Lung (tissue), 12 donors: ENCODE measurements around the gene MME. TPM values are rescaled to one million over a fixed set of nuclear protein-coding genes. Genes with fewer than 3 reads are reported as not detected.

Source experiments
- ATAC-seq: fragments of 200-7000 bp; cut with Tn5 transposase; one replicate; pipeline ENCODE4 v1.9.1; 2020; ENCODE audit warnings: moderate number of reproducible peaks; ENCODE audit not compliant: insufficient read depth, low FRiP score
- DNase-seq, 3 donors: peaks; one replicate each; pipeline ENCODE4 v3.0.0-alpha.2; 2013 to 2017
- H3K27ac ChIP-seq, 2 donors: one replicate each; pipeline ENCODE4 v1.5.1; 2013; ENCODE audit warnings: mild to moderate bottlenecking in 2 of 2, moderate library complexity in 2 of 2, control low read depth in 1 of 2, inconsistent platforms in 1 of 2, low read depth in 1 of 2, low read length in 1 of 2
- H3K27me3 ChIP-seq, 3 donors: one replicate each; pipeline ENCODE4 v1.5.1; 2013; ENCODE audit warnings: low read length in 2 of 3; ENCODE audit not compliant: control insufficient read depth in 3 of 3, insufficient read depth in 3 of 3
- H3K36me3 ChIP-seq, 4 donors: one replicate each; pipeline ENCODE4 v1.5.1; 2013; ENCODE audit warnings: low read length in 4 of 4, mild to moderate bottlenecking in 1 of 4, moderate library complexity in 1 of 4; ENCODE audit not compliant: control insufficient read depth in 4 of 4, insufficient read depth in 4 of 4
- H3K4me1 ChIP-seq, 5 donors: one replicate each; pipeline ENCODE4 v1.5.1; 2013; ENCODE audit warnings: low read length in 5 of 5, mild to moderate bottlenecking in 2 of 5, moderate library complexity in 1 of 5; ENCODE audit not compliant: control insufficient read depth in 5 of 5, insufficient read depth in 5 of 5
- H3K4me3 ChIP-seq: one replicate; pipeline ENCODE4 v1.5.1; 2013; ENCODE audit warnings: mild to moderate bottlenecking, control low read depth, moderate library complexity
- H3K9ac ChIP-seq, 2 donors: one replicate each; pipeline ENCODE4 v1.5.1; 2013; ENCODE audit warnings: low read length in 2 of 2, control low read depth in 1 of 2; ENCODE audit not compliant: insufficient read depth in 1 of 2
- H3K9me3 ChIP-seq, 4 donors: one replicate each; pipeline ENCODE4 v1.5.1; 2013; ENCODE audit warnings: low read length in 3 of 4, mild to moderate bottlenecking in 1 of 4, moderate library complexity in 1 of 4; ENCODE audit not compliant: control insufficient read depth in 4 of 4, insufficient read depth in 3 of 4
- CTCF ChIP-seq: IDR thresholded peaks from 2 replicates; pipeline ENCODE4 v1.5.1; 2012; ENCODE audit warnings: mild to moderate bottlenecking; ENCODE audit errors: control extremely low read depth, extremely low read depth
- WGBS, 2 donors: extraction: QIAGEN DNeasy Blood & Tissue Kit; methylation state at CpG; one replicate each; pipeline ENCODE4 v1.1.7; 2013; 5-methylcytosine and 5-hydroxymethylcytosine counted together
- polyA plus RNA-seq, 2 donors: library from polyadenylated mRNA; stranded (reverse); fragments of 200-250 nt; gene quantifications; one replicate each; pipeline ENCODE4 v1.2.1, GENCODE V29; 2013
- total RNA-seq, 2 donors: library from RNA; depleted of rRNA in 1 of 2; stranded (reverse); fragments of >200 nt in 1 of 2; gene quantifications; one replicate each; pipeline ENCODE4 v1.2.1, GENCODE V29; 2014 to 2021
- donor health status: control.
- donor health status: control.
- donor health status: Bipolar disorder and iron deficiency.
- donor health status: healthy.
- donor health status: DM: yes; HTN: yes; CAD: no.

Gene MME
- total and polyA plus RNA-seq, 4 donors: 7.9 to 41.0 (median 9.2) TPM

- no peaks in the 10 kb centered on the region for H3K27me3 ChIP-seq
- no peak overlapping the region for H3K4me3 ChIP-seq
- 92 to 98% methylated on average over 1 of the region's 1 CpG for WGBS, 2 donors
- H3K9me3 ChIP-seq: peaks cover 0 to 6% (median 0%) of the 10 kb centered on the region in 4 donors
- no peak overlapping the region for H3K9ac ChIP-seq
- DNase-seq (no peak), ATAC-seq (no peak)
- H3K36me3 ChIP-seq: no peaks in the 10 kb centered on the region
- H3K4me1 ChIP-seq: no peaks in the 10 kb centered on the region
- TF ChIP-seq CTCF: no peak
- no peak overlapping the region for H3K27ac ChIP-seq
Observed at GRCh38 chr3:155219106-155219505, 139.0 kb downstream of the MME start.

GRCh38 chr3:155225417-155225816 lies 145.3 kb downstream of the MME start:
- no peak overlapping the region for H3K27ac ChIP-seq
- no peaks in the 10 kb centered on the region for H3K27me3 ChIP-seq
- 94 to 96% methylated on average over 5 of the region's 5 CpGs for WGBS, 2 donors
- no peaks in the 10 kb centered on the region for H3K4me1 ChIP-seq
- H3K9ac ChIP-seq: no peak overlapping the region
- TF ChIP-seq CTCF: no peak
- peaks cover 0 to 4% (median 0%) of the 10 kb centered on the region in 4 donors for H3K9me3 ChIP-seq
- ATAC-seq (no peak), DNase-seq (no peak)
- H3K4me3 ChIP-seq: no peak overlapping the region
- no peaks in the 10 kb centered on the region for H3K36me3 ChIP-seq

- H3K4me1 ChIP-seq: no peaks in the 10 kb centered on the region
- no peak for DNase-seq
- H3K9ac ChIP-seq: no peak overlapping the region
- 86 to 95% methylated on average over 3 of the region's 3 CpGs for WGBS, 2 donors
- no peaks in the 10 kb centered on the region for H3K27me3 ChIP-seq
- H3K36me3 ChIP-seq: no peaks in the 10 kb centered on the region
- no peak overlapping the region for H3K27ac ChIP-seq
- no peaks in the 10 kb centered on the region for H3K9me3 ChIP-seq
- ATAC-seq: no peak
- TF ChIP-seq CTCF: no peak
- H3K4me3 ChIP-seq: no peak overlapping the region
Observed at GRCh38 chr3:155227141-155227540, 147.0 kb downstream of the MME start.

DNA sequence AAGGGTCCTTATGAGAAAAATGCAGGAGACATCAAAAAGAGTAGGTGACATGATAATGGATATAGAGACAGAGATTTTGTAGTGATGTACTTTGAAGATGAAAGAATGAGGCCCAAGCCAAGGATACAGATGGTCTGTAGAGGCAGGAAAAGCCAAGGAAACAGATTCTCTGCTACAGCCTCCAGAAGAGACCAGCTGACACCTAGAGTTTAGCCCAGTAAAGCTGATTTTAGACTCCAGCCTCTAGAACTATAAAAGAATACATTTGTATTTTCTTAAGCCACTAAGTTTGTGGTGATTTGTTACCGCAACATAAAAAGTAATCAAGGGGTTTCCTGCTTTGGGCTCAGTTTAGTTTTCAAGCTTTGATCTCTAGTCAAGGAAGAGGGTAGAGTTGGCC lies 148.6 kb downstream of the MME start:
- Histone ChIP-seq H3K27me3 (no peaks in the 10 kb centered on the region), H3K9ac (no peak overlapping the region), H3K9me3 (no peaks in the 10 kb centered on the region), H3K36me3 (no peaks in the 10 kb centered on the region), H3K4me1 (peaks cover 0 to 13% (median 0%) of the 10 kb centered on the region in 5 donors), H3K27ac (no peak overlapping the region), H3K4me3 (no peak overlapping the region)
- no peak for ATAC-seq
- no peak for DNase-seq
- WGBS, 2 donors: 58 to 81% methylated on average over 1 of the region's 1 CpG
- TF ChIP-seq CTCF: no peak
